IMR-90 (cell line): ENCODE measurements around the gene SPATA32. TPM values are rescaled to one million over a fixed set of nuclear protein-coding genes. Genes with fewer than 3 reads are reported as not detected.
"Not testable (repeated sequence)": the region's sequence is repeated elsewhere in the genome, so short reads cannot be mapped to it uniquely, and the experiment has no call there.

Experiments used
- ATAC-seq: fragments of 200-7000 bp; cut with Tn5 transposase; 2 replicates; pipeline ENCODE4 v1.9.1; 2020; ENCODE audit warnings: low read depth, mild to moderate bottlenecking, moderate library complexity
- BruUV-seq: library from RNA; stranded (reverse); fragments of 400-500 nt; replicated peaks from 2 replicates; lab custom pipeline; 2021; lab: Mats Ljungman, UMichigan
- CTCF ChIA-PET: fragments of 300-600 bp; formaldehyde crosslinking; extraction: SDS; loops from one replicate; lab custom pipeline; 2021; ENCODE audit warnings: antibody characterized with exemption; lab: Yijun Ruan, JAX
- POLR2A ChIA-PET: fragments of 300-600 bp; sonication (Branson Sonifier 250); formaldehyde crosslinking; loops from one replicate; lab custom pipeline; 2022; ENCODE audit warnings: antibody characterized with exemption; ENCODE audit not compliant: unreplicated experiment; lab: Charles Lee
- DNase-seq: peaks from one replicate; pipeline ENCODE4 v3.0.0; 2013
- H2AFZ ChIP-seq: replicated peaks from 2 replicates; pipeline ENCODE3; 2013; ENCODE audit warnings: low read length, mild to moderate bottlenecking; ENCODE audit not compliant: poor library complexity
- H2AK5ac ChIP-seq: 2 replicates; pipeline ENCODE4 v1.6.1; 2013; ENCODE audit warnings: low read depth, low read length, inconsistent platforms
- H2AK9ac ChIP-seq: replicated peaks from 2 replicates; pipeline ENCODE3; 2013; ENCODE audit warnings: mild to moderate bottlenecking, low read depth, low read length, moderate library complexity; ENCODE audit not compliant: poor library complexity
- H2BK120ac ChIP-seq: 2 replicates; pipeline ENCODE4 v1.6.1; 2013; ENCODE audit warnings: low read depth, low read length, inconsistent platforms
- H2BK15ac ChIP-seq: 3 replicates; pipeline ENCODE4 v1.6.1; 2013; ENCODE audit warnings: low read depth, low read length, inconsistent platforms
- H2BK20ac ChIP-seq: 2 replicates; pipeline ENCODE4 v1.6.1; 2013; ENCODE audit warnings: low read depth, mild to moderate bottlenecking, inconsistent platforms, low read length, moderate library complexity
- H2BK5ac ChIP-seq: 2 replicates; pipeline ENCODE4 v1.6.1; 2013; ENCODE audit warnings: mild to moderate bottlenecking, low read depth, low read length, inconsistent platforms; ENCODE audit not compliant: poor library complexity, severe bottlenecking
- H3K14ac ChIP-seq: replicated peaks from 2 replicates; pipeline ENCODE4 v1.6.1; 2013; ENCODE audit warnings: low read depth, low read length, inconsistent platforms
- H3K18ac ChIP-seq: 2 replicates; pipeline ENCODE4 v1.6.1; 2013; ENCODE audit warnings: low read depth, low read length, control low read depth
- H3K23ac ChIP-seq: 2 replicates; pipeline ENCODE4 v1.6.1; 2013; ENCODE audit warnings: low read depth, low read length, inconsistent platforms
- H3K27ac ChIP-seq: 2 replicates; pipeline ENCODE4 v1.5.1; 2013; ENCODE audit warnings: mild to moderate bottlenecking, control low read depth, low read length; ENCODE audit not compliant: insufficient read depth
- H3K27me3 ChIP-seq: 2 replicates; pipeline ENCODE4 v1.6.1; 2013; ENCODE audit warnings: low read length; ENCODE audit not compliant: control insufficient read depth, insufficient read depth
- H3K36me3 ChIP-seq: 2 replicates; pipeline ENCODE4 v1.6.1; 2013; ENCODE audit warnings: low read length, mixed read lengths; ENCODE audit not compliant: control insufficient read depth, insufficient read depth
- H3K4ac ChIP-seq: 2 replicates; pipeline ENCODE4 v1.6.1; 2013; ENCODE audit warnings: low read depth, low read length, inconsistent platforms
- H3K4me1 ChIP-seq: 2 replicates; pipeline ENCODE4 v1.6.1; 2013; ENCODE audit warnings: low read length, mixed read lengths; ENCODE audit not compliant: control insufficient read depth, insufficient read depth
- H3K4me2 ChIP-seq: 2 replicates; pipeline ENCODE4 v1.6.1; 2013; ENCODE audit warnings: low read depth, mild to moderate bottlenecking, control low read depth, low read length, moderate library complexity
- H3K4me3 ChIP-seq: 2 replicates; pipeline ENCODE4 v1.5.1; 2013; ENCODE audit warnings: low read depth, mild to moderate bottlenecking, control low read depth, low read length, moderate library complexity; ENCODE audit not compliant: insufficient read depth
- H3K56ac ChIP-seq: 2 replicates; pipeline ENCODE4 v1.6.1; 2013; ENCODE audit warnings: low read length, inconsistent platforms; ENCODE audit not compliant: insufficient read depth; ENCODE audit errors: extremely low read depth
- H3K79me1 ChIP-seq, 2 experiments: 2 replicates each; pipeline ENCODE4 v1.6.1; 2013; ENCODE audit warnings: low read length in 2 of 2, inconsistent platforms in 1 of 2, low read depth in 1 of 2
- H3K9ac ChIP-seq: 2 replicates; pipeline ENCODE4 v1.6.1; 2013; ENCODE audit warnings: low read depth, low read length, control low read depth
- H3K9me1 ChIP-seq: 2 replicates; pipeline ENCODE4 v1.6.1; 2013; ENCODE audit warnings: low read length, inconsistent platforms; ENCODE audit not compliant: insufficient read depth
- H3K9me3 ChIP-seq: 2 replicates; pipeline ENCODE4 v1.6.1; 2013; ENCODE audit warnings: low read length; ENCODE audit not compliant: control insufficient read depth, insufficient read depth
- H4K20me1 ChIP-seq: 2 replicates; pipeline ENCODE4 v1.6.1; 2013; ENCODE audit warnings: low read length, inconsistent platforms; ENCODE audit not compliant: insufficient read depth
- H4K5ac ChIP-seq: 2 replicates; pipeline ENCODE4 v1.6.1; 2013; ENCODE audit warnings: mild to moderate bottlenecking, low read depth, low read length, control low read depth
- H4K8ac ChIP-seq, 2 experiments: 2 replicates each; pipeline ENCODE4 v1.6.1; 2013; ENCODE audit warnings: low read depth in 2 of 2, low read length in 2 of 2, control low read depth in 1 of 2, inconsistent platforms in 1 of 2
- H4K91ac ChIP-seq: 2 replicates; pipeline ENCODE4 v1.6.1; 2013; ENCODE audit warnings: low read depth, low read length, inconsistent platforms; ENCODE audit not compliant: insufficient read depth
- WGBS, 2 experiments: methylation state at CpG; one replicate each; pipeline versions ENCODE4 v1.1.5 to v1.1.7; 2013; ENCODE audit warnings: missing lambda C conversion rate in 2 of 2; ENCODE audit not compliant: insufficient read length in 1 of 2; ENCODE audit errors: extremely low coverage in 2 of 2; 5-methylcytosine and 5-hydroxymethylcytosine counted together
- dilution Hi-C: fragments of 300-500 bp; cut with HindIII; formaldehyde crosslinking; loops from one replicate; pipeline ENCODE4 v1.14.3; 2018; ENCODE audit warnings: low sequenced_read_pairs; ENCODE audit not compliant: unreplicated experiment
- in situ Hi-C: fragments of 300-500 bp; cut with MboI; formaldehyde crosslinking; loops from 3 replicates; pipeline ENCODE4 v1.14.3; 2019; ENCODE audit warnings: low sequenced_read_pairs, inconsistent platforms, mixed read lengths
- intact Hi-C: fragments of 100-400 bp; cut with micrococcal nuclease; formaldehyde crosslinking; loops from 2 replicates; pipeline ENCODE4 v1.10.0; 2022
- polyA plus RNA-seq, 3 experiments: library from polyadenylated mRNA; depleted of rRNA; stranded (reverse); fragments of >200 nt; gene quantifications; 2 replicates each; pipeline ENCODE4 v1.2.3, GENCODE V29; 2012; ENCODE audit warnings: low replicate concordance in 1 of 3
- total RNA-seq: library from RNA; depleted of rRNA; stranded (reverse); fragments of >200 nt; gene quantifications from 2 replicates; pipeline ENCODE4 v1.2.3, GENCODE V29; 2012

The SPATA32 gene
- total and polyA plus RNA-seq, 2 of the 4 experiments (the other 2 are of a cell fraction): 0.18 TPM; not detected in 1

- H3K4ac ChIP-seq, H3K9me1 ChIP-seq, H3K9ac ChIP-seq, H2AK5ac ChIP-seq, H3K9me3 ChIP-seq, dilution Hi-C loops, H2BK15ac ChIP-seq, H4K20me1 ChIP-seq, CTCF ChIA-PET, H3K4me1 ChIP-seq, POLR2A ChIA-PET, BruUV-seq, ATAC-seq, H3K18ac ChIP-seq, H2BK5ac ChIP-seq, H4K91ac ChIP-seq, H3K36me3 ChIP-seq, H3K23ac ChIP-seq, H3K4me2 ChIP-seq, H3K14ac ChIP-seq, H4K8ac ChIP-seq, H4K5ac ChIP-seq, H3K27ac ChIP-seq, H3K79me1 ChIP-seq, H2AFZ ChIP-seq, H2BK120ac ChIP-seq, H3K56ac ChIP-seq, H2AK9ac ChIP-seq, H3K27me3 ChIP-seq, in situ Hi-C loops, DNase-seq, intact Hi-C loops, H2BK20ac ChIP-seq, H3K4me3 ChIP-seq: not testable (repeated sequence)
- no CpG with 5 or more reads among the region's 7 CpGs for WGBS, 2 experiments
These were observed 8.7 kb downstream of the SPATA32 start for GRCh38 chr17:45253237-45253636.
